HL-60 (cell line): Measurements from ENCODE around the gene ZBTB2.

Source experiments
- DNase-seq, 2 experiments: peaks; one replicate each; pipeline ENCODE4 v3.0.0-alpha.2; 2010 to 2020; ENCODE audit warnings: low read depth in 1 of 2, low spot score in 1 of 2
- H3K27ac ChIP-seq: fragments of 250-450 bp; sonication (Bioruptor Pico); replicated peaks from 2 replicates; pipeline ENCODE4 v1.5.1; 2020; ENCODE audit warnings: mild to moderate bottlenecking, moderate library complexity
- H3K27me3 ChIP-seq: fragments of 250-450 bp; sonication (Bioruptor Pico); 2 replicates; pipeline ENCODE4 v1.5.1; 2021; ENCODE audit warnings: mild to moderate bottlenecking, moderate library complexity; ENCODE audit not compliant: insufficient read depth, poor library complexity, severe bottlenecking
- H3K4me3 ChIP-seq: replicated peaks from 2 replicates; pipeline ENCODE4 v1.5.1; 2011; ENCODE audit warnings: mild to moderate bottlenecking, control low read depth, low read length; ENCODE audit not compliant: insufficient read depth
- CTCF ChIP-seq: IDR thresholded peaks from one replicate; pipeline ENCODE4 v1.5.1; 2011; ENCODE audit warnings: low read length, control low read depth, inconsistent platforms; ENCODE audit not compliant: insufficient read depth
- GABPA ChIP-seq: IDR thresholded peaks from 2 replicates; pipeline ENCODE4 v1.6.1; 2012; ENCODE audit warnings: low read depth
- POLR2AphosphoS5 ChIP-seq: IDR thresholded peaks from 2 replicates; pipeline ENCODE4 v1.6.1; 2012; ENCODE audit warnings: low read depth
- SPI1 ChIP-seq: IDR thresholded peaks from 2 replicates; pipeline ENCODE4 v1.6.1; 2012; ENCODE audit warnings: low read depth, mild to moderate bottlenecking, borderline replicate concordance
- TF ChIP-seq, protein P1 (sequence below): IDR thresholded peaks from 2 replicates; pipeline ENCODE4 v1.6.1; 2012; ENCODE audit warnings: low read depth; ENCODE audit not compliant: insufficient replicate concordance

Gene ZBTB2

DNA sequence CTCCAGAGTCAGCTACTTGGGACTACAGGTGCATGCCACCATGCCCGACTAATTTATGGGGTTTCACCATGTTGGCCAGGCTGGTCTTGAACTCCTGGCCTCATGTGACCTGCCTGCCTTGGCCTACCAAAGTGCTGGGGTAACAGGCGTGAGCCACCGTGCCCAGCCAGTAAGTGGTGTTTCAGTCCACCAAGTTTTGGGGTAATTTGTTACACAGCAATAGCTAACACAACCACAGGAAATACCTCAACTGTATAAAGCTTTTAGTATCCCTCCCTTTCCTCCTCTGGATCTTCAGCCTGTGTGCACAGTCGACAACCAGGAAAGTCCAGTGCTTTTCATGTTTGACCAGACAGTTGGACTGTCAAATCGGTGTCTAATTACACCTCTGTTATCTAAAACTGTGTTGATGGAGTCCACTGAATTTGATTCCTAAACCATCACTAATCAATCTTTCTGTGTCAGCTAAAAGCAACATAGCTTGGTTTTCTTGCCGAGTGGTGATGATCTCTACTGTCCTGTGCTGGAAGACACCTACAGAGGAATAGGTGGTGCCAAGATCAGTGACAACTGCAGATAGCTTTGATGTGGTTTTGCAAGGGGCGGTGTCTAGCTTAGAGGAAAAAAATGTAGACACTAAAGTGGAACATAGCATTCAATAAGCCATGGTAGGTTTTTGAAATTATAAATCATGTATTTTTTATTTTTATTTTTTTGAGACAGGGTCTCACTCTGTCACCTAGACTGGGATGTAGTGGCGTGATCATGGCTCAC lies 22.2 kb upstream of the ZBTB2 start:
- TF ChIP-seq GABPA, result no peak
- no peak; the same call in 1 of the 2 replicates for TF ChIP-seq POLR2AphosphoS5
- TF ChIP-seq CTCF, result no peak
- TF ChIP-seq, protein P1, sequence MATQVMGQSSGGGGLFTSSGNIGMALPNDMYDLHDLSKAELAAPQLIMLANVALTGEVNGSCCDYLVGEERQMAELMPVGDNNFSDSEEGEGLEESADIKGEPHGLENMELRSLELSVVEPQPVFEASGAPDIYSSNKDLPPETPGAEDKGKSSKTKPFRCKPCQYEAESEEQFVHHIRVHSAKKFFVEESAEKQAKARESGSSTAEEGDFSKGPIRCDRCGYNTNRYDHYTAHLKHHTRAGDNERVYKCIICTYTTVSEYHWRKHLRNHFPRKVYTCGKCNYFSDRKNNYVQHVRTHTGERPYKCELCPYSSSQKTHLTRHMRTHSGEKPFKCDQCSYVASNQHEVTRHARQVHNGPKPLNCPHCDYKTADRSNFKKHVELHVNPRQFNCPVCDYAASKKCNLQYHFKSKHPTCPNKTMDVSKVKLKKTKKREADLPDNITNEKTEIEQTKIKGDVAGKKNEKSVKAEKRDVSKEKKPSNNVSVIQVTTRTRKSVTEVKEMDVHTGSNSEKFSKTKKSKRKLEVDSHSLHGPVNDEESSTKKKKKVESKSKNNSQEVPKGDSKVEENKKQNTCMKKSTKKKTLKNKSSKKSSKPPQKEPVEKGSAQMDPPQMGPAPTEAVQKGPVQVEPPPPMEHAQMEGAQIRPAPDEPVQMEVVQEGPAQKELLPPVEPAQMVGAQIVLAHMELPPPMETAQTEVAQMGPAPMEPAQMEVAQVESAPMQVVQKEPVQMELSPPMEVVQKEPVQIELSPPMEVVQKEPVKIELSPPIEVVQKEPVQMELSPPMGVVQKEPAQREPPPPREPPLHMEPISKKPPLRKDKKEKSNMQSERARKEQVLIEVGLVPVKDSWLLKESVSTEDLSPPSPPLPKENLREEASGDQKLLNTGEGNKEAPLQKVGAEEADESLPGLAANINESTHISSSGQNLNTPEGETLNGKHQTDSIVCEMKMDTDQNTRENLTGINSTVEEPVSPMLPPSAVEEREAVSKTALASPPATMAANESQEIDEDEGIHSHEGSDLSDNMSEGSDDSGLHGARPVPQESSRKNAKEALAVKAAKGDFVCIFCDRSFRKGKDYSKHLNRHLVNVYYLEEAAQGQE, result no peak
- TF ChIP-seq SPI1, result no peak
- no peak overlapping the region for H3K27ac ChIP-seq

DNA sequence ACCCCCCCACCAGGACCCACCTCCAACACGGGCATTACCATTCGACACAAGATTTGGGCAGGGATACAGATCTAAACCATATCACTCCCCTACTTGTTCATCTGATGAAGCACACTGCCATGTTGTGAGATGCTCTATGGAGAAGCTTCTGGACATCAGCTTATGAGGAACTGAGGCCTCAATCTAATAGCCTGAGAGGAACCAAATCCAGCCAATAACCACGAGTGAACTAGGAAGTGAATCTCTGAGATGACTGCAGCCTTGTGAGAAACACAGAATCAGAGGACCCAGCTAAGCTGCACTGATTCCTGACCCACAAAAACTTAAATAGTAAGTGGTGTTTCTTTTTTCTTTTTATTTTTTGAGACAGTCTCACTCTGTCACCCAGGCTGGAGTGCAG lies 21.6 kb upstream of the ZBTB2 start:
- TF ChIP-seq CTCF (no peak), SPI1 (peak; percentile 7; the same call in 1 of the 2 replicates)
- H3K27ac ChIP-seq, result no peak overlapping the region

More for the DNA sequence above, 22.2 kb upstream of the ZBTB2 start:
- Histone ChIP-seq H3K4me3 (no peak overlapping the region), H3K27me3 (no peaks in the 10 kb centered on the region)
- DNase-seq, result no peak

GRCh38 chr6:151409679-151410078 lies 18.3 kb upstream of the ZBTB2 start:
- DNase-seq, result no peak
- Histone ChIP-seq H3K27me3 (no peaks in the 10 kb centered on the region), H3K4me3 (no peak overlapping the region), H3K27ac (no peak overlapping the region)
- TF ChIP-seq POLR2AphosphoS5 (no peak), GABPA (no peak), CTCF (no peak), SPI1 (no peak)
- TF ChIP-seq, protein P1, result no peak

More for the DNA sequence above, 21.6 kb upstream of the ZBTB2 start:
- no peak for DNase-seq
- H3K4me3 ChIP-seq, result no peak overlapping the region
- no peaks in the 10 kb centered on the region for H3K27me3 ChIP-seq

- H3K27me3 ChIP-seq, result no peaks in the 10 kb centered on the region
- H3K4me3 ChIP-seq, result no peak overlapping the region
- H3K27ac ChIP-seq, result no peak overlapping the region
- no peak for DNase-seq
- TF ChIP-seq, protein P1, result no peak
- TF ChIP-seq GABPA (no peak), CTCF (no peak), POLR2AphosphoS5 (no peak)
These were observed 17.9 kb upstream of the ZBTB2 start for GRCh38 chr6:151409260-151409659.
